GM18951 (cell line): Measurements from ENCODE around the gene SCN2B.
"Not testable (repeated sequence)": the region's sequence is repeated elsewhere in the genome, so short reads cannot be mapped to it uniquely, and the experiment has no call there.

Experiments used
- POLR2A ChIP-seq: IDR thresholded peaks from 4 replicates; pipeline ENCODE4 v1.6.1; 2011; ENCODE audit warnings: mild to moderate bottlenecking; ENCODE audit not compliant: insufficient read length, insufficient read depth; ENCODE audit errors: extremely low read depth
- in situ Hi-C: fragments of 300-500 bp; cut with MboI; formaldehyde crosslinking; loops from one replicate; pipeline ENCODE4 v1.12.0; 2022; ENCODE audit warnings: low sequenced_read_pairs, mixed read lengths, inconsistent platforms; ENCODE audit not compliant: unreplicated experiment

Gene SCN2B

DNA sequence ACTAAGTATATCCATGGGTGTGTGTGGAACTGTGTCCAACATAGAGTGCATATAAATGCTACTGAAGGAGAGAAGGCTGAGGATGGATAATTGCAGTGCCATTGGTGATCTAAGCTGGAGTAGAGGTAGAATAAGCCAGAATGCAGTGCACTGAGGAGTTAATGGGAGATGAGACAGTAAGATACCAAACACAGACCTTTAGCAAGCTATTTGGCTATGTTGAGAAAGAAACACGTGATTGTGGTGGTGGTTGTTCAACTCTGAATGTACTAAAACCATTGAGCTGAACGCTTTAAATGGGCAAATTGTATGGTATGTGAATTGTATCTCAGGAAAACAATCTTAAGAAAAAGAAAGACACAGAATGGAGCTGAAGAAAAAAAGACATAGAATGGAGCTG is 25.5 kb upstream of the SCN2B start:
- TF ChIP-seq POLR2A: no peak
- in situ Hi-C loops: loop anchor here (10.0 kb wide), 1 partner anchor 153 kb away; the partner anchor contains the start of gene UBE4A

DNA sequence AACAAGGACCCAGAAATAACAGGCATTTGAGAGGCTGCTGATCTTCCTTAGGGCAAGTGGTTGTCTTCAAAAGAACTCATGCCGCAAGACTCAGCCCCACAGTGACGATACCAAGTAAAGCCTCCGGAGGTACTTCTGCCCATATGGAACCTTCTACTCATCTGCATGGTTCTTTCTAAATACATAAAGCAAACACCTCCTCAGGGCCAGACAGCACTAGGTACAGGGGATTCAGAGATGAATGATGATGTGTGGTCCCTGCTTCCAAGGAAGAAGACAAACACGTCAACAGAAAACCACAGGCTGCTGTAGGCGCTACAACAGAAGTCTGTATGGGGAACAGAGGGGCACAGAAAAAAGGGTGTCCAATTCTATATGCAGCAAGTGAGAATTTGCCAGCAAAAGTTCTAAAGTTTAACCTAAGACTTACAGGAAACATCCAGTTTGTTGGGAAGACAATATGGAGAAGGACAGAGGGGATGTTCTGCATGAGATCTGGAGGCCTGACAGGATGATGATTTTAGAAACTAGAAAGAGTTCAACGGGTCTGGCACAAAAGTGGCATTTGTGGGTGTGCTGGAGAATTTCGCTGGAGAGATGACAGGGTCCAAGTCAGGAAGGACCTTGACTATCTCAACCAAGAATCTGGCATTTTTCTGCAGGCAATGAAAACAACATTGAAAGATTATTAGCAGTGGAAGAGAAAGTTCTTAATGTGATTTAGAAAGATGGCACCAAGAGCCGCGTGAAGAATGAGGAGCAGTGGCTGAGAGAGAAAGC is 24.7 kb upstream of the SCN2B start:
- in situ Hi-C loops: loop anchor here (10.0 kb wide), 1 partner anchor 154 kb away; the partner anchor contains the start of gene UBE4A
- TF ChIP-seq POLR2A: no peak

DNA sequence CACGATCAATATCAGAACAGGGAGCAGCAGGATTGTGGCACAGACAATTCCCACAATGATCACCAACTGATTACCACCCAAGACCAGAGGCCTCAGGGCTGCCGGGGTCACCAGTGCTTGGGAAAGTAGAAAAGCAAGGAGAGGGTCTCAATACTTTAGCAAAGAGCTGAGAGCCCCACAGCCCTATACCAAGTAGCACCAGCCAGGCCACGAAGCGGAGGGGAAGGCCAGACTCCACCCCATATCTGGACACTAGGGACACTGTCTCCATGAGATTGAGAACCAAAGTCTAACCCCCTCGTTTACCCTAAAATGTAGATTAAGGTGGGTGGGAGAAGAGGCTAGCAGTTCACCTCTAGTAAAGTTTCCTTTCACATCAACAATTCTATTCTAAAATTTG is 24.1 kb upstream of the SCN2B start:
- in situ Hi-C loops: loop anchor here (10.0 kb wide), 1 partner anchor 154 kb away; the partner anchor contains the start of gene UBE4A

DNA sequence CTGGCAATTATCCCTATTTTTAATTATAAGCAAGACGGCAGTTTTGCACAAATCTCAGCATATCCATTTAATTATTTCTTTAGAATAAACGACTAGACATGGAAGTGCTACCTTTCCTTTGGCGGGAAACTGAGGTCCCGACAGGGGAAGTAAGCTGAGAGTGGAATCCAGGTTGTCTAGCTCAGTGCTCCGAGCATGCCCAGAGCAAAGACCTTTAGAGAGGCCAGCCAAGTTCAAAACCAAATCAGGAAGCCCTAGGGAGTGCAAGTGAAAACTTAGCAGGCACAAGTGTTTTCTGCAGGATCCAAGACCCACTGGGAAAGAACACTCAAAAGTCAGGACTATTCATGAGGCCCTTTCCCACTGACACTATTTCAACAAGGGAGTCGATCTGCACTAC is 22.7 kb upstream of the SCN2B start:
- TF ChIP-seq POLR2A: no peak
- in situ Hi-C loops: no loop called here

More for the DNA sequence above, 24.1 kb upstream of the SCN2B start:
- TF ChIP-seq POLR2A: no peak

DNA sequence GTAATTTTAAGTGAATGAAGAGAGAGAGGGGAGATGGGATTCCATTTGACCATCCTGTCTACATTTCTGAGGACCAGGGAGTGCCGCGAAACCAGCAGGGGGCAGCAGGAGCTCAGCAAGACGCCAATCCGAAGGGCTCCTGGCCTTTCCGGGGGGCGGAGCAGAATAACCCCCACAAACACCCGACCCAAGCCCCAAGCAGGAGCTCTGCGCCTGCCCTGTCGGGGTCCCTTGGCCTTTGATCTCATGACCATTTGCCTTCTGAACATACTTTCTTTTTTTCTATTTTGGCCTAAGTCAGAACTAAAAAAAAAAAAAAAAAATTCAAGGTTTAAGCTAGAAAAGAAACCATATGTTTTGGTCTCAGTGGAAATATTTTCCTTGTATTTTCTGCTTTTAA is 21.9 kb upstream of the SCN2B start:
- TF ChIP-seq POLR2A: no peak
- in situ Hi-C loops: no loop called here

DNA sequence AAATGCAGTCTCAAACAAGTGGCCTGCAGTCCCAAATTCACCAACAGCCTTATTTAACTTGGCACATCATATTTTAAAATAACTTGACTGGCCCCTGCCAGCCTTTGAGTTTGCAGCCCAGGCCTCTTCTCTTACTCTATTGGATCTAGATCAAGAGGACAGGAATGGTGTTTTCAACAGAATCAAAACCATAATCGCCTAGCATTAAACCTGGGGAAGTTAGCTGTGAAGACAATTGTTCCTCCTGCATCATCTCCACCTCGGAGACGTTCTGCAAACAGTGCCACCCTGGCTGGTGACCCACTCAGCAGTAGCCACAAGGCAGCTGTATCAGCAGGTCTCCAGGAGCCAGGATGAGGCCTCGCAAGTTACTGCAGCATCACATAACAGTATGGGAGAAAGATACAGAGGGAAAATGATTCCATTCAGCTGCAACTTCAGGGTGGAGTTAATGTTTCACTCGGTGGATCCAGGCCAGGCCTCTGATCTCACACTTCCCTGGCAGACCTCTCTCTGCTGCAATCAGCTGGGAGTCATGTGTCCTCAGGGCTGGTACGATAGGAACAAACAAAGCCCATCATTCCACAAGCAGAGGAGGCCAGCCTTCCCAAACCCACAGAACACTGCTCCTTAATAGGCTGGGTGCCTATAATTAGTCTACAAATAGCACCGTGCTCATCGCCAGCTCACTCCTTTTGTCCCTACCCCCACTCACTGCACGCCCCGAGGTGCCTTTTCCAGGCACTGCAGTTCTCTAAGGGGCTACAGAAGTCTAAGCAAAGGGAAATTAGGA is 18.6 kb upstream of the SCN2B start:
- no peak for TF ChIP-seq POLR2A
- in situ Hi-C loops: no loop called here

DNA sequence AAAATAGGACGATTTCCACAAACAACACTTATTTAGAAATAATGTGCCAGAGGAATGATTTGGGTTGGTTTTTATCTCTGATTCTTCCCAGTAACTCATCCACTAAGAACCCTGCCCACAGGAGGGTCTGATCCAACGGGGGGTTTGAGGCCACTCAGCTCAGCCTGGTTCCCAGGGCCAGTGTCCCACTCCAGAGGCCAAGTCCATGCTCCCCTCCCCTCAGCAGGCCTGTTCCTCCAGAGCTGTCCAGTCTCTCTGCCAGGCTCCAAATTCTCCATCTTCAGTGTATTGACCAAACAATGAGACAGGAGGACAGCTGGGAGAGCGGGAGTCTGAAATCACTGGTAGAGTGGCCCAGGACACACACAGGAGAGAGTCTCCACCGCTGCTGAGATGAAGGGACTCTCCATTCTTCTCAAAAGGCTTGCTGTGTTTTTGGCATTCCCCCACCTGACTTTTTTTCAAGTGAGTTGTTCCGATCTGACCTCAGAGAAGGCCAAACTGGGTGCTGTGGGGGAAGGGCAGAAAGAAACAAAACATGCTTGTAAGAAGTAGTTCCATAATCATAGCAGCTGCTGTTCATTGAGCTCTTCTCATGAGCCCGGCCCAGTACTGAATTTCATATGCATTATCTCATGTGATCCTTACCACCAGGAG is 17.6 kb upstream of the SCN2B start:
- in situ Hi-C loops: no loop called here
- TF ChIP-seq POLR2A: no peak

DNA sequence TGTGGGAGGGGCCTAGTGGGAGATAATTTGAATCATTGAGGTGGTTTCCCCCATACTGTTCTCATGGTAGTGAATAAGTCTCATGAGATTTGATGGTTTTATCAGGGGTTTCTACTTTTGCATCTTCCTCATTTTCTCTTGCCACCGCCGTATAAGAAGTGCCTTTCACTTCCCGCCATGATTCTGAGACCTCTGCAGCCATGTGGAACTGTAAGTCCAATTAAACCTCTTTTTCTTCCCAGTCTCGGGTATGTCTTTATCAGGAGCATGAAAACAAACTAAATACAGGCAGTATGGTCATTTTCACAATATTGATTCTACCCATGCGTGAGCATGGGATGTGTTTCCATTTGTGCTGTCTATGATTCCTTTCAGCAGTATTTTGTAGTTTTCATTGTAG is 16.4 kb upstream of the SCN2B start:
- in situ Hi-C loops: not testable (repeated sequence)

DNA sequence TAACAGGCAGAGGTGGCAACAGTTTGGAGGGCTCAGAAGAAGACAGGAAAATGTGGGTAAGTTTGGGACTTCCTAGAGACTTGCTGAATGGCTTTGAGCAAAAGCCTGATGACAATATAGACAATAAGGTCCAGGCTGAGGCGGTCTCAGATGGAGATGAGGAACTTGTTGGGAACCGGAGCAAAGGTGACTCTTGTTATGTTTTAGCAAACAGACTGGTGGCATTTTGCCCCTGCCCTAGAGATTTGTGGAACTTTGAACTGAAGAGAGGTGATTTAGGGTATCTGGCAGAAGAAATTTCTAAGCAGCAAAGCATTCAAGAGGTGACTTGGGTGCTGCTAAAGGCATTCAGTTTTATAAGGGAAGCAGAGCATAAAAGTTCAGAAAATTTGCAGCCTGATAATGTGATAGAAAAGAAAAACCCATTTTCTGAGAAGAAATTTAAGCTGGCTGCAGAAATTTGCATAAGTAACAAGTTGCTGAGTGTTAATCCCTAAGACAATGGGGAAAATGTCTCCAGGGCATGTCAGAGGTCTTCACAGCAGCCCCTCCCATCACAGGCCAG is 14.6 kb upstream of the SCN2B start:
- in situ Hi-C loops: not testable (repeated sequence)

DNA sequence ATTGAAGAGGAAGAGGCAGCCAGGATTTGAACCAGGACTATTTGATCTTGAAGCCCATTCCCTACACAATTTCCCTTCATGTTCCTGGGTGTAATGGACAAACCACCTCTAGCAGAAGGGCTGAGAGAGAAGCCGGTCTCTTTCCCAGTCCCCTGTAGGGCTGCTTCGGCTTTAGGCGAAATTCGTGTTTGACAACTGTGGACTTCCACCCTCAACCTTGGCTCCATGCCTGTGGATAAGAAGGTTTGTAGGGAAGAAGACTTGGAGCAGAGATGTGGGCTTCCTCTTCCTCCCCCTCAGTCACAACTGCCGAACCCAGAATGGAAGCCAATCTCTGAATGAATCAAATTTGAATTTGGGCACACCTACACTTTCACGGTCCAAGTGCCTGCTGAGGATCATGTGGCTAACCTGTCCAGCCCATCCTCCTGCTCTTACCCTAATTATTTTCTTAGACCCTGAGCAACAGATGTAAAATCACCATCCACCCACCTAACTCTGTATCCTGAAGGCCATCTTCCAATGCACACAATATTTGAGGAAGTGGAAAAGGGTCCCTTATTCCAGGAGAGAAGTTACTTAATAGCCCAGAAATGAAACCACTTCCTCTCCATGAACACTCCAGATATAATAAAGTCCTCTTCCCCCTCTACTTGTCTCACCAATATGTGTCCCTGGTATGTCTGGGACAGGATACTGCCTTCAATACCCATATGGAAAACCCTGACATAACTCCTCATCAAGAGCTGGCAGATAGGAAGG is 10.1 kb upstream of the SCN2B start:
- no peak for TF ChIP-seq POLR2A

DNA sequence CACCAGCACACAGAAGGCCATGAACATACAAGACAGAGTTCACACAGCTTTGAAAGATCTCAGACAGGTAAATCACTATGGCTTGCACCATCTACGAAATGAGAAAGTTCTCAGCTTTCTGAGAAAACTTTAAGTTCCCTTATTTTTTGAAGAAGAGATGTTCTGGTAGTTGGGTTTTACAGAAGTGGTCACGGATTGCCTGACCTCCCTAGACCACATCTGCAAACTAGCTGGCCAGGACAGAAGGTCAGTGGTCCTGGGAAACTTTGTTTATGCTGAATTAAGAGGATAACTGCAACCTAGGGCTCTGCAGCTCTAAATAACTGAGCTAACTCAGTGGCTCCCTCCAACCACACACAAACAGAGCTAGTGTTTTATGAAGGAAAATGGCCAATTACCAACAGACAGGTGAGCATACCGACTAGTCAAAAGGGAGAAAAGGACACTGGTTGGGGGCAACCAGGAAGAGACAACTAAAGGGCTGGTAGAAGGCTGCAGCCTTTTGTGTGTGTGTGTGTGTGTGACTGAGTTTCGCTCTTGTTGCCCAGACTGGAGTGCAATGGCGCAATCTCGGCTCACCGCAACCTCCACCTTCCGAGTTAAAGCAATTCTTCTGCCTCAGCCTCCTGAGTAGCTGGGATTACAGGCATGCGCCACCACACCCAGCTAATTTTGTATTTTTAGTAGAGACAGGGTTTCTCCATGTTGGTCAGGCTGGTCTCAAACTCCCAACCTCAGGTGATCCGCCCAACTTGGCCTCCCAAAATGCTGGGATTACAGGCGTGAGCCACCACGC is 8.5 kb upstream of the SCN2B start:
- in situ Hi-C loops: no loop called here
- TF ChIP-seq POLR2A: no peak

More for the DNA sequence above, 10.1 kb upstream of the SCN2B start:
- in situ Hi-C loops: no loop called here

DNA sequence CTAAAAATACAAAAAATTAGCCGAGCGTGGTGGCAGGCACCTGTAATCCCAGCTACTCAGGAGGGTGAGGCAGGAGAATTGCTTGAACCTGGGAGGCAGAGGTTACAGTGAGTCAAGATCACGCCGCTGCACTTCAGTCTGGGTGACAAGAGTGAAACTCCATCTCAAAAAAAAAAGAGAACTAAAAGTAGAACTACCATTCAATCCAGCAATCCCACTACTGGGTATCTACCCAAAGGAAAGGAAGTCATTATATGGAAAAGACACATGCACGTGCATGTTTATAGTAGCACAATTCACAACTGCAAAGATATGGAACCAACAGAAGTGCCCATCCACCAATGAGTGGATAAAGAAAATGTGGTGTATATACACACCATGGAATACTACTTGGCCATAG is 7.3 kb upstream of the SCN2B start:
- in situ Hi-C loops: not testable (repeated sequence)

DNA sequence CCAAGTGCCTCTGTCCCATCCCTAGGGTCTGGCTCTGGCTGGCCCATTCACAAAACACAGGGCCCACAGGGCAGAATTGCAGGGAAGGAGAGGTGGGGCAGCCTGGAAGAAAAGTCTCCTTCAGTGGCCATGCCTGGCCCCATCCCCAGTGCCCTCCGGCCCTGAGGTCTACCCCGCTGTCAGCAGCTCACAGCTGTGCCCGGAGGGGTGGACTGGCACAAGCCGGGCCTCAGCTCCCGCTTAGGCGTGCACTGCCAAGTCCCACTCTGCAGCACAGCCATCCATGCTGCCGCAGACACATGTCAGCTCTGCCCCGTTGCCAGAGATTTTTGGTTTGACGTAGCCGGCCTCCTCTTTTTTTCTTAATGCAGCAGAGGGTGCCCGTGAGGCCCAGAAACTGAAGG is 3.9 kb upstream of the SCN2B start:
- in situ Hi-C loops: no loop called here
- TF ChIP-seq POLR2A: no peak
